HG03060 (cell line): ENCODE results near the gene TMEM143.
"Not testable (repeated sequence)": the region's sequence is repeated elsewhere in the genome, so short reads cannot be mapped to it uniquely, and the experiment has no call there.

Source experiments
- ATAC-seq: cut with Tn5 transposase; IDR thresholded peaks from one replicate; pipeline ENCODE4 v1.9.1; 2021; ENCODE audit warnings: low read depth, moderate number of reproducible peaks; ENCODE audit not compliant: unreplicated experiment

The TMEM143 gene

DNA sequence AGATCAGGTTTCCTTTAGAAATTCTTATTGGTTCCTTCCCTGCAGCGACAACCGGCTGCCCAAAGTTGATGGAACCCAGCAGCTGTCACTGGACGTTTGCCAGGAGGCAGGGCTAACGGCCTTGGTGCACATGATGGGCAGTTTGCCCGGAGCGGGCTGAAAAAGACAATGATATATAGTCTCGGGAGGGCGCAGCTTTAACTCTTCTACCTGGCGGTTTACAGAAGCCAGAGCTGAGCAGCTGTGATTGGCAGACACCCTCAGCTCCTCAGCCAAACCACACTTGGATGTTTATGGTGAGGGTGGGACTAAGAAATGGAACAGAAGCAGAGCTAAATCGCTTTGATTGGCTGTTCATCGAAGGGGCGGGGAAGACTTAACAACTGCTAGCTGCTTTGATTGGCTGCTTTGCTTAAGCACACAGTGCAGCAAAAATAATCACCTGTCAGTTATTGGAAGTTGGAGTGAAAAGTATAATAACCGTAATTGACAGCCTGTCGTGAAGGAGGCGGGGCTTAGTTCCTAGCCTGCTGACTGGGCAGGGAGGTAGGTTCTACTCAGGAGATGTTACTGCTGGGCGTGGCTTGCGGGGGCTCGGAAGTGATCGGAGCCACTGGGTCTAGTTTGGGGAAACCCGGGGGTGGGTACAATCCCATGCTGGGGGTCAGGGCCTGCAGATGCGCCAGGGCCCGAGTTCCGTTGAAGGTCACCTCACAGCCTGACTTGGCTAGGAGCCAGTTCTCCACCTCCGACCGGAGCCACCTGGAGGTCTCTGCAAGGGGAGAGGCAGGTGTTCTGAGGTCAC is 30.9 kb downstream of the TMEM143 start:
- peak; percentile 72 for ATAC-seq

DNA sequence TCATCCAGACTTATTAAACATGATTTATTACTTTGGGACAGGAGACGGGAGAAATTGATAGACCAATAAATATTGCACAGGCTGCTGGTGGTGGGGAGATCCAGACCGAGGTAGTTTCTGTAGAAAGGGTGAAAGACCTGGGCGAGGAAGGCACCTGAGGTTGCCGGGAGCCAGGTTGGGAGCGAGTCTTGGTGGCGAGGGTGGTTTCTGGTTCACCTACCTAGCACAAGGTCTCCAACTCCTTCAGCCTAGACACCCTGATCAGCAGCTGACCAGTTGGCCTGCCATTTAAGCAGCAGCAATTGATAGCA is 31.4 kb downstream of the TMEM143 start:
- no peak for ATAC-seq

DNA sequence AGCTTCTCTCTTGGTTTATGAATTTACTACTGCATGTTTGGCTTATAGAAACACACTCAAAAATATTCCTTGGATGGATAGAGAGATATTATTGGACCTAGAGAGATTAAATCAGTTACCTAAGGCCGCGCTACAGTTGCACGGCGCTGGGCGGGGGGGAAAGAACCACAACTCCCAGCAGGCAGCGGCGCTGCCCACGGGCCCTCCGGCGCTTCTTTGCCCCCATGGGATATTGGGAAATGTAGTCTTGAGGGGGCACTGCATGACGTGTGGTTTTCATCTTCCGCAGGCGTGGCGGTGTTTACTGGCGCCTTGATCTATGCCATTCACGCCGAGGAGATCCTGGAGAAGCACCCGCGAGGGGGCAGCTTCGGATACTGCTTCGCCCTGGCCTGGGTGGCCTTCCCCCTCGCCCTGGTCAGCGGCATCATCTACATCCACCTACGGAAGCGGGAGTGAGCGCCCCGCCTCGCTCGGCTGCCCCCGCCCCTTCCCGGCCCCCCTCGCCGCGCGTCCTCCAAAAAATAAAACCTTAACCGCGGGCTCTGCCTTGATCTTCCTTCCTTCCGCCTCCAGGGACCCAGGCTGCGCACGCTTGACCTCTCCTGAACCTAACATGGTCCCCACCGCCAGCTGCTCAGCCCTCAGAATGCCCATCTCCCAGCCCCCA is 33.6 kb downstream of the TMEM143 start:
- no peak for ATAC-seq

DNA sequence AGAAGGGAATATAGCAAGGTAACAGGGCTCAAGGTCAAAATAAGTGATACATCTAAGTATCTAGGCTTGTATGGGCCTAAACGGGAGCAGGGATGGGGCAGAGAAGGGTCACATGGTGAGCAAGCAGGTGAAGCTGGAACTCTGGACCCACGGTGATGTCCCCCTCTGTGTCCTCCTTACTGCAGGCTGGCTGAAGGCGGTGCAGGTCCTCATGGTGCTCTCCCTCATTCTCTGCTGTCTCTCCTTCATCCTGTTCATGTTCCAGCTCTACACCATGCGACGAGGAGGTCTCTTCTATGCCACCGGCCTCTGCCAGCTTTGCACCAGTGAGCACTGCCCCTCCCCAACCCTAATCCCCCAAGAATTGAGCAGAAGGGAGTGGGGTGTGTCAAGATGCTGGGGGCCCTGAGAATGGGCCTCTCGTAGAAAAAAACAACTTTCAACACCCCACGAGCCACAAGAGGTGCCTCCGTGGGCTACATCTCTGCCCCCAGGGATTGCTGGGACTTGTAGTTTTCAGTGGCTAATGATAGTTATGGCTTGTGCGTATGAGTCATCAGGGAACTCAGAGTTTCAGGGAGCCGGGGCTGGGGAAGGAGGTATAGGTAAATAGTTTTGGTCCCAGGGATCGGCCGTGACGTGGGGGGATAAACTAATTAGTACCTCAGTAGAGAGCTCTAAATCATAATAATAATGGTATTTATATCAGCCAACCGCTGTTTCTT is 34.4 kb downstream of the TMEM143 start:
- no peak for ATAC-seq

DNA sequence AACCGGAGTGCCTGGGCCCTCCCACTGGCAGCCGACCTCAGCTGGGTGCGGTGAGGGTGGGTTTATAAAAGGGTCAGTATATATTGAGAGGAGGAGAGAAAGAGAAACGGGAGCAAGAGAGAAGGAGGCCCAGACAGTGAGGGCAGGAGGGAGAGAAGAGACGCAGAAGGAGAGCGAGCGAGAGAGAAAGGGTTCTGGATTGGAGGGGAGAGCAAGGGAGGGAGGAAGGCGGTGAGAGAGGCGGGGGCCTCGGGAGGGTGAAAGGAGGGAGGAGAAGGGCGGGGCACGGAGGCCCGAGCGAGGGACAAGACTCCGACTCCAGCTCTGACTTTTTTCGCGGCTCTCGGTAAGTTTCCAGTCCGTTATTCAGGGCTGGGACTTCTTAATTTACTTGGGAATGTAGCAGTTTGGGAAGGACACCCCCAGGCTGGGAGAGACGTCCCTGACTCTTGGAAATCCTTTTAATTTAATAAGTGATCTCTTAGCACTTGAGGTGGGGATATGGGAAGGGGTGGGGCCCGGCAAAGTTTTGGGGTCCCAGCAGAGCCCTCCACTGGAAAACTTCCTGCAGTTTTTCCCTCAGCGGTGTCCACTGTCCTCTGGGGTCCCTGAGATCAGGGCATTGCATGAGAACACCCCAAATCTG is 38.4 kb downstream of the TMEM143 start, which contains the start of gene EMP3:
EMP3 (plus strand) TSS at position 288 of the 646 bp plus-strand sequence. CDS start 1,293 bp downstream, outside the sequence.
- no peak for ATAC-seq

DNA sequence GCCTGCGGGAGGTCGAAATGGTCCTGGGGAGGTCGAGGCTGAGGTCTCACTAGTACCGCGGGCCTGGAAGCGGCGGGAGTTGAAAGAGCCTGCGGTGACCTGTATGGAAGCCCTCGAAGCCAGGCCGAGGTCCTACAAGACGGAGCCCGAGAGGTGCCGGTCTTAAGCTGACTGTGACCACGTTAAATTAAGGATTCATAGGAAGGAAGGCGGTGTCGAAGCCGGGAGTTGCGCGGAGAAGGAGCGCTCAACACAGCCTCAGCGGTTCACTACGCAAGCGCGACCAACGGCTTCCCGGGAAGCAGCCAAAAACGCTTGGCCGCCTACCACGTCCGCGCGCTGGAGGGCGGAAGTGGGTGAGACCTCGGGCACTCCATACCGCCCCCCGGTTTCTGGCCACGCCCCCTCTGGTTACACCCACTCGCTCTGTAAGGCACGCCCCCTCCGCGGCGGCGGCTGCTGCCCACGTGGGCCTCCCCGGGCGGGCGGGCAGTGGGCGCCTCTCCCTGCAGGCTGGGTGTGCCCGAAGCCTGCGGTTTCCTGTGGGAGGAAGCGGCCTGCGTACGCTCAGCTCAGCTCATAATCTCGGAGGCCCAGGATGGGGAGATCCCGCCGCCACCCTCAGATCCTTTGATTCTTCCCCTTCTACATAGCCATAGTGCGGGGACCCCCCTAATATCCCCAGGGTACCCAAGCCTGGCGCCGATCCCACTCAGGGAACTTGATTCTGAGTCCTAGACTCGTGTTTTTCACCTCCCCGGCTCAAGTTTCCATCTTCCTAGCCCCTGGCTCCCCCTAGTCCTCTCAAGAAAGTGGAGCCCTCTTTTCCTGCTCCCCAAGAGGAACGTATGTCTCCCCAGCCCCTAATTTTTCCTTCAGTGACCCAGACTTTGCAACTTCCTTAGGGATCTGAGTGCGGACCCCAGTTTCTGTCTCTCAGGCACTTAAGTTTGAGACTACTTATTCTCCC is 41.8 kb downstream of the TMEM143 start:
- peak; percentile 46 for ATAC-seq

DNA sequence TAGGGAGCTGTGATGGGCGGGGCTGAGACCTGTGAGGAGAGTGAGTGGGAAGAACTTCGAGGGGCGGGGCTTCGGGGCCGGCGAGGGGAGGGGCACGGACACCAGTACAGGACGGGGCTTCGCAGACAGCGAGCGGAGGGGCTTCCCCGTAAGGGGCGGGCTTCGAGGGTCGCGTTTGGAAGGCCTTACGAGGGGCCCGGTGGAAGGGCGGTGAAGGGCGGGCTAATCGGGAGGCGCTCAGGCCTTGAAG is 42.4 kb downstream of the TMEM143 start:
- peak; percentile 18 for ATAC-seq

DNA sequence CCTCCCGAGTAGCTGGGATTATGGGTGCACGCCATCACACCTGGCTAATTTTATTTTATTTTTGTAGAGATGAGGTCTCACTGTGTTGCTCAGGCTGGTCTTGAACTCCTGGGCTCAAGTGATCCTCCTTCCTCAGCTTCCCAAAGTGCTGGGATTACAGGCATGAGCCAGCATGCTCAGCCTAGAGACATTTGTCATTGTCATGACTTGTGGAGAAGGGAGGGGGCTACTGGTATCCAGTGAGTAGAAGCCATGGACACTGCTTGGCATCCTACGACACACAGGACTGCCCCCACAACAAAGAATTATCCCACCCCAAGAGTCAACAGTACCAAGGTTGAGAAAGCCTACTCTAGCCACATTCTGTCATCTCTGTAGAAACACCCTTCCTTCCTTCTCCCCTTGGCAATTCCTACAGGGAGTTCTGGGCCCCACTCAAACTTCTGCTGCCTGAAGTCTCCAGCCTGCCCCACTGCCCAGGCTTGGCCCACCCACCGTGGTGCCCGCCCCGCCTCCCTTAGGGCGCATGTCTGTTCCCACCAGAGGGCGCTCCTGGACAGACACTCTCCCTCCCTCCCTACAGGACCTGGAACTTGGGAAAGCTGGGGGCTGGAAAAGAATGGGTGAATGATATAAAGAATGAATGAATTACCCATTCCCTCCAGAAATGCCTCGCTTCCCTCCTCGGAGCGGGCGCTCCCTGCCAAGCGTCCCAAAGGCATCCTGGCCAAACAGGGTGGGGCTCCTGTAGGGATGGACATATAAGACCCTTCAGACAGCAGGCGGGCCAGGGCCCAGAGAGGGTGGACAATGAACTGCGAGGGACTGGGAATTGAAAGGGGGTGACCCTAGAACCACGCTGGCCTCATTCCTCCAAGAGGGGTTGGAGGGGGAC is 43.8 kb downstream of the TMEM143 start:
- ATAC-seq = no peak

DNA sequence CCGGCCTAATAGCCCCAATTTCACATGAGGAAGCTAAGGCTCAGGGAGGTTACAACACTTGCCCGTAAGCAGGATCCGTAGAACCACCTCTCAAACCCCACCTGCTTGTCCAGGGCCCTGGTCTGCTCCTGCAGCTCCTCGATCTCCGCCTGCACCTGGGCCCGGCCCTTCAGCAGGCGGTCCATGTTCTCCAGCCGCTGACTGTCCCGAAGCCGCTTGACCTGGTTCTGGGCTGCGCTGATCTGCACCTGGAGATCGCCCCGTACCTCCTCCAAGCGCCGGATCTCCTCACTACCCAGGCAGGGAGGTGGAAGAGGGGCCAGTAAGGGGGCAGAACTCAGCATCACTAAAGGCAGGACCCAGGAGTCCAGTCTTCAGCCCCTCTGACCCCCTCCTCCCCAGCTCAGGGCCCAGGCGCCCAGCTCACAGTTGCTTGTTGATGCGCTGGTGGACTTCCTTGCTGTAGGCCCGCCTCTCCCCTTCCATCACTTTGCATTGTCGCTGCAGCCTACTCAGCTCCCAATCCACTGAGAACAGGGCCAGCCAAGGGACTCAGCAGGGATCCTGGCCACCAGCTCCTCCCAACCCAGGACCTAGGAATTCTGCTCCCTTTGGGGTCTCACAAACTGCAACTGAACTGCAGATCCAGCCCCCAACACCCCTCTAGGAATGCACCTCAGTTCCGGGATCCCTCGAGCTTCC is 45.3 kb downstream of the TMEM143 start:
- no peak for ATAC-seq

DNA sequence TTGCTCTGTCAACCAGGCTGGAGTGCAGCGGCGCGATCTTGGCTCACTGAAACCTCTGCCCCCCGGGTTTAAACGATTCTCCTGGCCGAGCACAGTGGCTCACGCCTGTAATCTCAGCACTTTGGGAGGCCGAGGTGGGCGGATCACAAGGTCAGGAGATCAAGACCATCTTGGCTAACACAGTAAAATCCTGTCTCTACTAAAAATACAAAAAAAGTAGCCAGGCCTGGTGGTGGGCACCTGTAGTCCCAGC is 46.1 kb downstream of the TMEM143 start:
- ATAC-seq = not testable (repeated sequence)

DNA sequence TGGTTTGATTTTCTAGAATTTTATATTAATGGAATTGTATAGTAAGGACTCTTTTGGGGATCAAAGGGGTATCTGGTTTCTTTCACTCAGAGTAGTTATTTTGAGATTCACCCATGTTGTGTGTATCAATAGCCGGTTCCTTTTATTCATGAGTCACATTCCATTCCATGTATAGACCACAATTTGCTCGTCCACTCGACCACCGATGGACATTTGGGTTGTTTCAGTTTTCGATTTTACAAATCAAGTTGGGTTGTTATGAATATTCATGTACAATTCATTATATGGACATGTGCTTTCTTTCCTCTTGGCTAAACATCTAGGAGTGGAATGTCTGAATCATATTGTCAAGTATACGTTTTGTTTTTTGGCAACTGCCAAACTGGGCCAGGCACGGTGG is 48.0 kb downstream of the TMEM143 start:
- ATAC-seq = no peak

DNA sequence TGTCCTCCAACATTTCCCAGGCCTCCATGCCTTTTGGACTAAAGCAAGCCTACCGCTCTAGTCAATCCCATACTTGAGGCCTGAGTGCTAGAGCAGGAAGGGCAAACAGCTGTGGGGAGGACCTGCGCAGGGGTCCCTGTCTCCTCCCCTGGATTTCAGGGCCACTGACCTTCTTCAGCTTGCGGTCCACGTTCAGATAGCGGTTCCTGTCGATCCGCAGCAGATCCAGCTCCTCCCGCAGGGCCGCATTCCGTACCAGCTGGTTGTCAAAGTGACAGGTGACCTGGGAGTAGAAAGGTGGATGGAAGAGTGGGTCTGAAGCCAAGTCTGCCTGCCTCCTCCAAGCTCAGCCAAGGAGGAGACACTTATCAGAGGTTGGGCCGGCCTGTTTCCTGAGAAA is 52.4 kb downstream of the TMEM143 start:
- no peak for ATAC-seq

DNA sequence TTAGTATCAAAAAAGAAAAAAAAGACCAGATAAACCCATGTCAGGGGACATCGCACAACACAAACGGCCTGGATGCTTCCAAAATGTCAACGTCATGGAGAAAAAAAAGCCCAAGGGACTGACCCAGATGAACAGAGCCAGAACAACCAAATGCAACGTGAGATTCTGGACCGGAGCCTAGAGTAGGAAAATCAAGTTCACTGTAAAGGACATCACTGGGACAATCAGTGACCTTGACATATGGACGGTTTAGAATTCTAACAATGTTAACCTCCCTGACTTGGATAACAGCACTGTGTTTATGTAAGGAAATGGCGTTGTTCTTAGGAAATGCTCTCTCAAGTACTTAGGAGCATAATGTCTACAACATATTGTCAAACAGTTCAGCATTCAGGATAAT is 53.5 kb downstream of the TMEM143 start:
- ATAC-seq = no peak

DNA sequence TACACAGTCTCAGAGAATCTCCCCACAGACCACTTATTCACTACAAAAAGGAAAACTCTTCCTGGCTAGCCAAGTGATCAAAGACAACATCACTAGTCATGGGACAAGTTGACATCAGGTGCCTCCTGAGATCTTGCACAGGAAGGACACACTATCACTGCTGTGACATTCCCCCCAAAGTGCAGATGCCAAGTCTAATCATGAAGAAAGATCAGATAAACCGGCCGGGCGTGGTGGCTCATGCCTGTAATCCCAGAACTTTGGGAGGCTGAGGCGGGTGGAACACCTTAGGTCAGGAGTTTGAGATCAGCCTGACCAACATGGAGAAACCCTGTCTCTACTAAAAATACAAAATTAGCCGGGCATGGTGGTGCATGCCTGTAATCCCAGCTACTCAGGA is 54.0 kb downstream of the TMEM143 start:
- not testable (repeated sequence) for ATAC-seq

DNA sequence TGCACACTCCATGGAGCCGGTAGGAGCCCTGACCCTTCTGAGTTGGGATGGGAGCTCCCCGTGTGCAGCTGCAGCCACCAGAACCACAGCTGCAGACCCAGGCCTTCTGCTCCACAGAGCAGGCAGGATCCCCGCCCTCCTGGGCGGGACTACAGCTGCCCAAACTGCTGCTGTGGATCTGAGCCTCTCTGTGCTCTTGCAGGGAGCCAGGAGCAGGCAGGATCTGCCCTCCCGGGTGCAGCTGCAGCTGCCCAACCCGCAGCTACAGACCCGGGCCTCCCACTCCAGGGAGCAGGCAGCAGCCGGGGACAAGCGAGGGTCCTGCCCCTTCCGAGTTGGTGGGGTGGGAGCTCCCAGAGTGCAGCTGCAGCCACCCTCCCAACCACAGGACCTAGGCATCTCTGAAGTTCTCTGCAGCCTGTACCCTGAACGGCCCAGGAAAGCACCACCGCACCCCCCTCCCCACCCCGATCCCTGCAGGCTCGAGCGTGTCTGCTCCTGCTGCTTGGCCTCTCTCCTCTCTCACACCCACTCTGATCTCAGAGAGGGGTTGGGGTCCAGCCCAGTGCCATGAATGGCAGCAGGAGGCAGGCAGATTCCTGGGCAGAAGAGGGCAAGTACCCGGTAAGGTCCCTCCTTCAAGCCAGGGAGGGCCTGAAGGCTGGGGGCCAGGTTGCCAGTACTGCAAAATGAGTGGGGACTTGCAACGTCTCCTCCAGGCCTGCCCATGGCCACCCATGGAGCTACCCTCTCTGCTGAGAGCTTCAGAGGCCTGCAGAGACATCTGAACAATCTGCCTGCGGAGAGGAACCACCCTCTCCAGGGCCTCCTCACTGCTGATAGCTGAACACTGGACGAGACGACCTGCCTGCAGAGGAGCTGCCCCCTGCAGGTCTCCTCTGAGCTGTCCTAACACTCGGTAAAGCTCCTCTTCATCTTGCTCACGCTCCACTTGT is 54.8 kb downstream of the TMEM143 start:
- ATAC-seq = no peak

DNA sequence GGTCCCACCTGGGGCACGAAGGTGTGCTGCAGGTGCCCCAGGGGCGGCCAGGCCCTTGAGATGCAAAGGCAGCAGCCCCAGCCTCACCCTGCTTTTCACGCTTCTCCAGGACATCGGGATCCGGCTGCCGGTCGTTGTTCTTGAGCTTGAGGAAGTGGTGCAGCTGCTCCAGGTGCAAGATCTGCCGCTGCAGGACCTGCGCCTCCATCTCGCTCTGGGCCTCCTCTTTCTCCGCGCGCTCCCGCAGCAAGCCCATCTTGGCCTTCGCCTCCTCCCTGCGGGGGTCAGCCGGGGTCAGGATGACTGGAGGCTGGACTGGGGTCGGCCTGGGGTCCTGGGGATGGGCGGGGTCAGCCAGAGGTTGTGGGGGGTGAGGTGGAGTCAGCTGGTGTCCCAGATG is 59.9 kb downstream of the TMEM143 start:
- no peak for ATAC-seq

DNA sequence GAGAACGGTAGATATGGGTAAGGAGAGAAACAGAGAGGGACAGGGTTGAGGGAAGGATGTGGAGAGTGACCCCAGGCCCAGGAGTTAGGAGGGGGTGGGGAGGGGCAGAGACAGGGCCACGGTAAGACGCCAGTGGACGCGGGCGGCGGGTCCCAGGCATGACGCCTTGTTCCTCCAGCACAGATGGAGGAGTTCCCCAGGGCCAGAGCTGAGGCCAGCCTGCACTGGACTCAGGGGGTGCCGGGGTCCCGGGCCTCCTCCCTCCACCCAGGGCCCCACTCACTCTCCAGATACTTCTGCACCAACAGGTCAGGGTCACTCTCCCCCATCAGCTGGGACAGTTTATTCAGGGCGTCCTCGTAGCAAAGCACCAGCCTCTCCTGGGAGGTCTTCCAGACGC is 60.4 kb downstream of the TMEM143 start:
- ATAC-seq = no peak

DNA sequence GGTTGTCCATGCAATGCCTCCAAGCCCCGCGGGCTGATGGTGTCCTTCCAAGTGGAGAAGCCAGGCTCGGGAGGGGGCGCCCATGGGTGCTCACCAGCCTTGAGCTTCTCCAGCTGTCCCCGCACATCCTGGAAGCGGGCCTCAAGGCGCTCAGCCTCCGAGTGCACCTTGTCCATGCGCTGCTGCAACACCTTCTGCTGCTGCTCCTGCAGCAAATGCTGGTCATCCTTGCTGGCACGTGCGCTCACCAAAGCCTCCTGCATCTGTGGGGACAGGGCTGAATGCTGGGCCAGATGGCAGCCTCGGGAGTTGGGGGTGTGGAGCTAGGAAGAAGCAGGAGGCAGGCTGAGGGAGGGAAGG is 61.2 kb downstream of the TMEM143 start:
- ATAC-seq = no peak
